A549 (cell line): ENCODE results near the gene AJAP1. TPM values are rescaled to one million over a fixed set of nuclear protein-coding genes. Genes with fewer than 3 reads are reported as not detected.

Source experiments
- ATAC-seq, 2 experiments: fragments of 200-7000 bp in 1 of 2; fragments of >200 bp in 1 of 2; cut with Nextera tagmentation in 1 of 2; cut with Tn5 transposase in 1 of 2; 3 replicates each; pipeline versions ENCODE4 v1.8.0 to v1.9.1; 2018 to 2020; ENCODE audit warnings: mild to moderate bottlenecking in 1 of 2, moderate library complexity in 1 of 2
- CTCF ChIA-PET: fragments of 300-600 bp; sonication (Branson Sonifier 250); formaldehyde crosslinking; extraction: SDS; loops from one replicate; lab custom pipeline; 2021; ENCODE audit warnings: antibody characterized with exemption, inconsistent platforms; lab: Yijun Ruan, JAX
- POLR2A ChIA-PET: fragments of 350-600 bp; formaldehyde crosslinking; extraction: SDS; loops from one replicate; lab custom pipeline; 2021; ENCODE audit warnings: antibody characterized with exemption, inconsistent platforms; lab: Yijun Ruan, JAX
- DNase-seq, 2 experiments: peaks; one replicate each; pipeline versions ENCODE4 v3.0.0 to v3.0.0-alpha.2; 2011 to 2016; ENCODE audit warnings: low read depth in 1 of 2, low spot score in 1 of 2
- FAIRE-seq: peaks from 2 replicates; lab custom pipeline; 2011; peaks lifted over from hg19 to GRCh38; lab: Jason Lieb, UNC
- H3K27ac ChIP-seq, 2 experiments: fragments of >200 bp; sonication (Bioruptor Twin); formaldehyde crosslinking; 3 replicates each; pipeline ENCODE4 v1.5.1; 2016 to 2017
- H3K4me1 ChIP-seq: fragments of >200 bp; sonication (Bioruptor Twin); formaldehyde crosslinking; 3 replicates; pipeline ENCODE4 v1.6.1; 2016
- H3K4me2 ChIP-seq: fragments of >200 bp; sonication (Bioruptor Twin); formaldehyde crosslinking; 3 replicates; pipeline ENCODE4 v1.6.1; 2016
- H3K4me3 ChIP-seq: fragments of >200 bp; sonication (Bioruptor Twin); formaldehyde crosslinking; 3 replicates; pipeline ENCODE4 v1.5.1; 2016
- H3K9me3 ChIP-seq: fragments of >200 bp; sonication (Bioruptor Twin); formaldehyde crosslinking; 3 replicates; pipeline ENCODE4 v1.6.1; 2016
- BHLHE40 ChIP-seq: IDR thresholded peaks from 2 replicates; pipeline ENCODE4 v1.6.1; 2012; ENCODE audit warnings: low read depth, low read length, inconsistent platforms
- CBX8 ChIP-seq: fragments of 200-600 bp; sonication (generic); IDR thresholded peaks from 2 replicates; pipeline ENCODE4 v1.6.1; 2016
- EP300 ChIP-seq, 2 experiments: fragments of >200 bp; sonication (Bioruptor Twin); formaldehyde crosslinking; IDR thresholded peaks; 2 replicates in 1 of 2; 3 replicates in 1 of 2; pipeline ENCODE4 v1.6.1; 2016 to 2017
- FOXS1 ChIP-seq: fragments of 250-450 bp; sonication (Bioruptor Pico); IDR thresholded peaks from 2 replicates; pipeline ENCODE4 v1.5.0; 2020; ENCODE audit warnings: mild to moderate bottlenecking, moderate library complexity
- GATA3 ChIP-seq: IDR thresholded peaks from 2 replicates; pipeline ENCODE4 v1.6.1; 2012; ENCODE audit warnings: borderline replicate concordance
- HDAC2 ChIP-seq: fragments of 200-600 bp; sonication (generic); IDR thresholded peaks from 2 replicates; pipeline ENCODE4 v1.6.1; 2016
- HEYL ChIP-seq: fragments of 250-450 bp; sonication (Bioruptor Pico); IDR thresholded peaks from 2 replicates; pipeline ENCODE4 v1.8.0; 2021; ENCODE audit warnings: mild to moderate bottlenecking, moderate library complexity
- HOXA7 ChIP-seq: fragments of 250-450 bp; sonication (Bioruptor Pico); IDR thresholded peaks from 2 replicates; pipeline ENCODE4 v1.5.0; 2020; ENCODE audit warnings: mild to moderate bottlenecking, moderate library complexity
- KDM1A ChIP-seq: fragments of 200-600 bp; sonication (generic); IDR thresholded peaks from 2 replicates; pipeline ENCODE4 v1.6.1; 2016; ENCODE audit warnings: low read depth, mild to moderate bottlenecking
- KDM5A ChIP-seq: fragments of 200-600 bp; sonication (generic); IDR thresholded peaks from 2 replicates; pipeline ENCODE4 v1.6.1; 2016; ENCODE audit warnings: antibody characterized with exemption, mild to moderate bottlenecking
- NFE2L2 ChIP-seq: fragments of 150-350 bp; conservative IDR thresholded peaks from 2 replicates; pipeline ENCODE4 v1.6.1; 2014; ENCODE audit warnings: low read length
- NPAS2 ChIP-seq: fragments of 250-450 bp; sonication (Bioruptor Pico); IDR thresholded peaks from 2 replicates; pipeline ENCODE4 v1.8.0; 2022; ENCODE audit warnings: mild to moderate bottlenecking, moderate library complexity, borderline replicate concordance
- NR3C1 ChIP-seq: fragments of >200 bp; sonication (Bioruptor Twin); formaldehyde crosslinking; IDR thresholded peaks from 3 replicates; pipeline ENCODE4 v1.6.1; 2017
- POLR2A ChIP-seq: IDR thresholded peaks from 2 replicates; pipeline ENCODE4 v1.6.1; 2012; ENCODE audit warnings: mild to moderate bottlenecking, low read length
- RAD21 ChIP-seq, 2 experiments: fragments of >200 bp in 1 of 2; sonication (Bioruptor Twin) in 1 of 2; formaldehyde crosslinking in 1 of 2; IDR thresholded peaks in 1 of 2; conservative IDR thresholded peaks in 1 of 2; 2 replicates in 1 of 2; 3 replicates in 1 of 2; pipeline ENCODE4 v1.6.1; 2012 to 2018; ENCODE audit warnings: inconsistent platforms in 1 of 2
- RARB ChIP-seq: fragments of 250-450 bp; sonication (Bioruptor Pico); IDR thresholded peaks from 2 replicates; pipeline ENCODE4 v1.8.0; 2021; ENCODE audit warnings: mild to moderate bottlenecking, moderate library complexity
- SMC3 ChIP-seq: fragments of >200 bp; sonication (Bioruptor Twin); formaldehyde crosslinking; IDR thresholded peaks from 3 replicates; pipeline ENCODE4 v1.6.1; 2018; ENCODE audit warnings: inconsistent platforms
- TFCP2L1 ChIP-seq: fragments of 250-450 bp; sonication (Bioruptor Pico); IDR thresholded peaks from 2 replicates; pipeline ENCODE4 v1.5.0; 2021; ENCODE audit warnings: mild to moderate bottlenecking
- ZSCAN20 ChIP-seq: fragments of 250-450 bp; sonication (Bioruptor Pico); IDR thresholded peaks from 2 replicates; pipeline ENCODE4 v1.8.0; 2022; ENCODE audit warnings: mild to moderate bottlenecking, moderate library complexity
- WGBS: methylation state at CpG from one replicate; pipeline ENCODE4 v1.1.6; 2017; ENCODE audit errors: missing lambda C conversion rate; 5-methylcytosine and 5-hydroxymethylcytosine counted together
- polyA plus RNA-seq, 4 experiments: library from polyadenylated mRNA; depleted of rRNA in 3 of 4; stranded (reverse); fragments of >200 nt; fragmentation: RNase III in 1 of 4; extraction: RNeasy Plus Mini Kit Qiagen cat#74134 plus additional on column Dnase treatment in 1 of 4; gene quantifications; 2 replicates in 3 of 4; 3 replicates in 1 of 4; pipeline ENCODE4 v1.2.3, GENCODE V29; 2011 to 2017
- TF ChIP-seq, protein P1 (sequence below): fragments of >200 bp; sonication (Bioruptor Twin); formaldehyde crosslinking; IDR thresholded peaks from 3 replicates; pipeline ENCODE4 v1.6.1; 2016
- TF ChIP-seq, protein P2 (sequence below): fragments of >200 bp; sonication (Bioruptor Twin); formaldehyde crosslinking; IDR thresholded peaks from 2 replicates; pipeline ENCODE4 v1.6.1; 2016
- TF ChIP-seq, protein P3 (sequence below): fragments of 250-450 bp; sonication (Bioruptor Pico); IDR thresholded peaks from 2 replicates; pipeline ENCODE4 v1.5.0; 2020; ENCODE audit warnings: low read depth, mild to moderate bottlenecking, moderate library complexity
- TF ChIP-seq, protein P4 (sequence below): IDR thresholded peaks from 2 replicates; pipeline ENCODE4 v1.6.1; 2012
- TF ChIP-seq, protein P5 (sequence below): fragments of >200 bp; sonication (Bioruptor Twin); formaldehyde crosslinking; IDR thresholded peaks from 3 replicates; pipeline ENCODE4 v1.5.1; 2016

AJAP1 gene
- polyA plus RNA-seq, 2 of the 4 experiments (the other 2 are of a cell fraction), result not detected

DNA sequence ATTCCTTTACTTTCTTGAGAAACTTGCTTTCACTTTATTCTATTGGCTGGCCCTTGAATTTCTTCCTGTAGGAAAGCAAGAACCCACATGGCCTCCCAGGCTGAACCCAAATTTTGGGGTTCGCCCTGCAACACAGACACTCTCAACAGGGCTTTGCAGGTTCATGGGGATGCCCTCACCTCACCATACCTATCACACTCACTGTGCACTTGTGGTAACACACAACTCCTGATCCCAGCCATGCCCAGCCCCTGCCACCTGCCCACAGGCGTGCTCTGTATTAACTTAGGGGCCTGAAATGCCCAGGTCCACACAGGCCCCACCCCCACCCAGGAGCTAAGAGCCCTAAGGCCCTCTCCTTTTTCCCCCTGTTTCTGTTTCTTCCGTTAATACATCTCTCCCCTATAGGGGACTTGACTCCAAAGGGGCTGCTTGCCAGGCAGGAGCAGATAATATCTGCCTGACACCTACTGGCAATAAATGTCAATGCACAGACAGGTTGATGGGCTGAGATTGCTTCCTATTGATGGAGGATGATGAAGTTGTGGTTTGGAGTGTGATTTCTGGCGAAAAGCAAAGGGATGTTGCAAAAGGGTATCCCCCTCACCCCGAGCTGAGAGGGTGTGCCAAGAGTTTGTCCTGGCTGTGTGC, 171.5 kb downstream of the AJAP1 start (continued):
- TF ChIP-seq HDAC2 (no peak), FOXS1 (CRISPR knock-in tag) (no peak), RARB (CRISPR knock-in tag) (no peak)
- TF ChIP-seq, protein P1, sequence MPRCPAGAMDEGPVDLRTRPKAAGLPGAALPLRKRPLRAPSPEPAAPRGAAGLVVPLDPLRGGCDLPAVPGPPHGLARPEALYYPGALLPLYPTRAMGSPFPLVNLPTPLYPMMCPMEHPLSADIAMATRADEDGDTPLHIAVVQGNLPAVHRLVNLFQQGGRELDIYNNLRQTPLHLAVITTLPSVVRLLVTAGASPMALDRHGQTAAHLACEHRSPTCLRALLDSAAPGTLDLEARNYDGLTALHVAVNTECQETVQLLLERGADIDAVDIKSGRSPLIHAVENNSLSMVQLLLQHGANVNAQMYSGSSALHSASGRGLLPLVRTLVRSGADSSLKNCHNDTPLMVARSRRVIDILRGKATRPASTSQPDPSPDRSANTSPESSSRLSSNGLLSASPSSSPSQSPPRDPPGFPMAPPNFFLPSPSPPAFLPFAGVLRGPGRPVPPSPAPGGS, result no peak

DNA sequence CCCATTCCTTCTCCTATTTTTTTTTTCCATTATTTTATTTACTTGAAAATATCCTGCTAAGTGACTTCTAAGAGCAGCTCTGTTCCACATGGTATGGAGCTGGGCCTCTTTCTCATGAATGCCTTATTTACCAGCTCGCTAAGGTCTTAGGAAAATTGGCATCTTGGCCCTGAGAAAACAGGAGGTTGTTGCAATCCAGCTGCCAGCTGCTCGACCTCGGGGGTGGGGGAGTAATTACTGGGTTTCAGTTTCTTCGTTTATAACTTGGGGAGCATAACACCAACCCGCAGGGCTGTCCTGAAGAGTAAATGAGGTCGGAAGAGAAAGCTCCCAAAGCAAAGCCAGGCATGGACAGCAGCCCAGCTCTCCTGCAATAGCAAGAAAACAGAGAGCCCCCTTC, 176.3 kb downstream of the AJAP1 start:
- ChIA-PET POLR2A (no interaction called here), CTCF (no interaction called here)
- FAIRE-seq (no peak), DNase-seq (no peak), ATAC-seq (no peak)
- no peaks in the 10 kb centered on the region for H3K9me3 ChIP-seq
- H3K4me1 ChIP-seq, result no peaks in the 10 kb centered on the region
- H3K4me2 ChIP-seq, result no peak overlapping the region
- H3K27ac ChIP-seq, result no peak overlapping the region
- TF ChIP-seq, protein P2, sequence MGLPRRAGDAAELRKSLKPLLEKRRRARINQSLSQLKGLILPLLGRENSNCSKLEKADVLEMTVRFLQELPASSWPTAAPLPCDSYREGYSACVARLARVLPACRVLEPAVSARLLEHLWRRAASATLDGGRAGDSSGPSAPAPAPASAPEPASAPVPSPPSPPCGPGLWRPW, result no peak
- TF ChIP-seq ZSCAN20 (no peak), NR3C1 (no peak), TFCP2L1 (CRISPR knock-in tag) (no peak), HEYL (CRISPR knock-in tag) (no peak), POLR2A (no peak), CBX8 (no peak), KDM5A (no peak), KDM1A (no peak), RAD21 (conservative IDR thresholded peaks at IDR 0.05 in 1 of 2, IDR thresholded peaks at IDR 0.05 in 1 of 2) (no peak), SMC3 (no peak), GATA3 (no peak), BHLHE40 (no peak)
- TF ChIP-seq, protein P3, sequence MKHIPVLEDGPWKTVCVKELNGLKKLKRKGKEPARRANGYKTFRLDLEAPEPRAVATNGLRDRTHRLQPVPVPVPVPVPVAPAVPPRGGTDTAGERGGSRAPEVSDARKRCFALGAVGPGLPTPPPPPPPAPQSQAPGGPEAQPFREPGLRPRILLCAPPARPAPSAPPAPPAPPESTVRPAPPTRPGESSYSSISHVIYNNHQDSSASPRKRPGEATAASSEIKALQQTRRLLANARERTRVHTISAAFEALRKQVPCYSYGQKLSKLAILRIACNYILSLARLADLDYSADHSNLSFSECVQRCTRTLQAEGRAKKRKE (CRISPR knock-in tag), result no peak
- TF ChIP-seq, protein P4, sequence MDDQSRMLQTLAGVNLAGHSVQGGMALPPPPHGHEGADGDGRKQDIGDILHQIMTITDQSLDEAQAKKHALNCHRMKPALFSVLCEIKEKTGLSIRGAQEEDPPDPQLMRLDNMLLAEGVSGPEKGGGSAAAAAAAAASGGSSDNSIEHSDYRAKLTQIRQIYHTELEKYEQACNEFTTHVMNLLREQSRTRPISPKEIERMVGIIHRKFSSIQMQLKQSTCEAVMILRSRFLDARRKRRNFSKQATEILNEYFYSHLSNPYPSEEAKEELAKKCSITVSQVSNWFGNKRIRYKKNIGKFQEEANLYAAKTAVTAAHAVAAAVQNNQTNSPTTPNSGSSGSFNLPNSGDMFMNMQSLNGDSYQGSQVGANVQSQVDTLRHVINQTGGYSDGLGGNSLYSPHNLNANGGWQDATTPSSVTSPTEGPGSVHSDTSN, result no peak
- TF ChIP-seq, protein P1, result no peak
- TF ChIP-seq, protein P5, sequence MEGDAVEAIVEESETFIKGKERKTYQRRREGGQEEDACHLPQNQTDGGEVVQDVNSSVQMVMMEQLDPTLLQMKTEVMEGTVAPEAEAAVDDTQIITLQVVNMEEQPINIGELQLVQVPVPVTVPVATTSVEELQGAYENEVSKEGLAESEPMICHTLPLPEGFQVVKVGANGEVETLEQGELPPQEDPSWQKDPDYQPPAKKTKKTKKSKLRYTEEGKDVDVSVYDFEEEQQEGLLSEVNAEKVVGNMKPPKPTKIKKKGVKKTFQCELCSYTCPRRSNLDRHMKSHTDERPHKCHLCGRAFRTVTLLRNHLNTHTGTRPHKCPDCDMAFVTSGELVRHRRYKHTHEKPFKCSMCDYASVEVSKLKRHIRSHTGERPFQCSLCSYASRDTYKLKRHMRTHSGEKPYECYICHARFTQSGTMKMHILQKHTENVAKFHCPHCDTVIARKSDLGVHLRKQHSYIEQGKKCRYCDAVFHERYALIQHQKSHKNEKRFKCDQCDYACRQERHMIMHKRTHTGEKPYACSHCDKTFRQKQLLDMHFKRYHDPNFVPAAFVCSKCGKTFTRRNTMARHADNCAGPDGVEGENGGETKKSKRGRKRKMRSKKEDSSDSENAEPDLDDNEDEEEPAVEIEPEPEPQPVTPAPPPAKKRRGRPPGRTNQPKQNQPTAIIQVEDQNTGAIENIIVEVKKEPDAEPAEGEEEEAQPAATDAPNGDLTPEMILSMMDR, result no peak
- 9% methylated on average over 6 of the region's 6 CpGs for WGBS
- no peak overlapping the region for H3K4me3 ChIP-seq

DNA sequence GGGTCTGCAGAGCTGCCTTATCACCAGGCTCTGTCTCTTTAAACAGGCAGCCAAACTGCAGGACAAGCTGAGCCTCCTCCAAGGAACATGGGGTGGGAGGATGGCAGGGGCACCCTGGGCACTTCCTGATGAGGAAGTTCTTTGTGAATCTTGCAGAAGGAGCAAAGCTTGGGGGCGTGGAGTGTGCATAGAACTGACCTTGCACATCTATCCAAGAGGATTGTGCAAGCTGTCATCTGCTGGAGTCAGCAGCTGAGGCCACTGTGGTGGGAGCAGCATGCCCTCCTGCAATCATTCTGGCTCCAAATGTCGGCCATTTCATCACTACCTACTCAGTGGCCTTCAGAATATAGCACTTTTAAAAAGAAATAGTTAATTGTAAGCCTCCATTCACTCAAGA, 182.2 kb downstream of the AJAP1 start:
- Histone ChIP-seq H3K4me1 (no peaks in the 10 kb centered on the region), H3K27ac (no peak overlapping the region), H3K4me3 (no peak overlapping the region), H3K4me2 (no peak overlapping the region), H3K9me3 (no peaks in the 10 kb centered on the region)
- DNase-seq, result no peak
- ChIA-PET CTCF (no interaction called here), POLR2A (no interaction called here)
- 0% methylated on average over 1 of the region's 2 CpGs for whole genome bisulfite sequencing
- no peak for ATAC-seq
- no peak for FAIRE-seq
- TF ChIP-seq NPAS2 (CRISPR knock-in tag), result no peak
- TF ChIP-seq EP300 (IDR thresholded peaks at IDR 0.05), result no peak
- TF ChIP-seq, protein P5, result no peak
- no peak for TF ChIP-seq HOXA7 (CRISPR knock-in tag)
- TF ChIP-seq NFE2L2, result no peak
- TF ChIP-seq, protein P2, result no peak
- TF ChIP-seq, protein P3 (CRISPR knock-in tag), result no peak
- no peak for TF ChIP-seq KDM1A
